A549 (cell line): ENCODE measurements around the gene PPID.

Experiments
- BHLHE40 ChIP-seq: IDR thresholded peaks from 2 replicates; pipeline ENCODE4 v1.6.1; 2012; ENCODE audit warnings: low read depth, low read length, inconsistent platforms
- EP300 ChIP-seq, 2 experiments: fragments of >200 bp; sonication (Bioruptor Twin); formaldehyde crosslinking; IDR thresholded peaks; 2 replicates in 1 of 2; 3 replicates in 1 of 2; pipeline ENCODE4 v1.6.1; 2016 to 2017
- MAFK ChIP-seq: fragments of 450-650 bp; IDR thresholded peaks from 2 replicates; pipeline ENCODE4 v1.6.1; 2014; ENCODE audit not compliant: partially characterized antibody
- MYC ChIP-seq: IDR thresholded peaks from 2 replicates; pipeline ENCODE4 v1.6.1; 2012; ENCODE audit warnings: mild to moderate bottlenecking, inconsistent platforms, low read length, improper control_type of control experiment, borderline replicate concordance
- POLR2A ChIP-seq: IDR thresholded peaks from 2 replicates; pipeline ENCODE4 v1.6.1; 2012; ENCODE audit warnings: mild to moderate bottlenecking, low read length
- RFX5 ChIP-seq: fragments of 450-650 bp; IDR thresholded peaks from 2 replicates; pipeline ENCODE4 v1.7.1; 2014; ENCODE audit warnings: antibody characterized with exemption, mild to moderate bottlenecking, moderate library complexity
- TF ChIP-seq, protein P1 (sequence below): fragments of >200 bp; sonication (Bioruptor Twin); formaldehyde crosslinking; IDR thresholded peaks from 3 replicates; pipeline ENCODE4 v1.5.1; 2016
- TF ChIP-seq, protein P2 (sequence below): IDR thresholded peaks from 2 replicates; pipeline ENCODE4 v1.6.1; 2012
- TF ChIP-seq, protein P3 (sequence below): fragments of 200-600 bp; sonication (generic); IDR thresholded peaks from 2 replicates; pipeline ENCODE4 v1.6.1; 2016; ENCODE audit warnings: antibody characterized with exemption, mild to moderate bottlenecking, moderate library complexity
- TF ChIP-seq, protein P4 (sequence below): fragments of 450-650 bp; IDR thresholded peaks from 2 replicates; pipeline ENCODE4 v1.6.1; 2014; ENCODE audit warnings: antibody characterized with exemption

DNA sequence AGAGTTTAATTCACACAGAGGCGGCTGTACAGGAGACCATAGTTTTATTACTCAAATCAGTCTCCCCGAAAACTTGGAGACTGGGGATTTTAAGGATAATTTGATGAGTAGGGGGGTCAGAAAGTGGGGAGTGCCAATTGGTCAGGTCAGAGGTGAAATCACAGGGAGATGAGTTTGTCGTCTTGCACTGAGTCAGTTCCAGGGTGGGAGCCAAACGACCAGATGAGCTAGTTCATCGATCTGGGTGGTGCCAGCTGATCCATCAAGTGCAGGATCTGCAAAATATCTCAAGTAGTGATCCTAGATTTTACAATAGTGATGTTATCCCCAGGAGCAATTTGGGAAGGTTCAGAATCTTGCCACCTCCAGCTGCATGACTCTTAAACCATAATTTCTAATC lies 47.1 kb downstream of the PPID start:
- TF ChIP-seq POLR2A (no peak), EP300 (IDR thresholded peaks at IDR 0.05) (no peak), MYC (no peak), RFX5 (no peak), MAFK (no peak), BHLHE40 (no peak)
- TF ChIP-seq, protein P1, sequence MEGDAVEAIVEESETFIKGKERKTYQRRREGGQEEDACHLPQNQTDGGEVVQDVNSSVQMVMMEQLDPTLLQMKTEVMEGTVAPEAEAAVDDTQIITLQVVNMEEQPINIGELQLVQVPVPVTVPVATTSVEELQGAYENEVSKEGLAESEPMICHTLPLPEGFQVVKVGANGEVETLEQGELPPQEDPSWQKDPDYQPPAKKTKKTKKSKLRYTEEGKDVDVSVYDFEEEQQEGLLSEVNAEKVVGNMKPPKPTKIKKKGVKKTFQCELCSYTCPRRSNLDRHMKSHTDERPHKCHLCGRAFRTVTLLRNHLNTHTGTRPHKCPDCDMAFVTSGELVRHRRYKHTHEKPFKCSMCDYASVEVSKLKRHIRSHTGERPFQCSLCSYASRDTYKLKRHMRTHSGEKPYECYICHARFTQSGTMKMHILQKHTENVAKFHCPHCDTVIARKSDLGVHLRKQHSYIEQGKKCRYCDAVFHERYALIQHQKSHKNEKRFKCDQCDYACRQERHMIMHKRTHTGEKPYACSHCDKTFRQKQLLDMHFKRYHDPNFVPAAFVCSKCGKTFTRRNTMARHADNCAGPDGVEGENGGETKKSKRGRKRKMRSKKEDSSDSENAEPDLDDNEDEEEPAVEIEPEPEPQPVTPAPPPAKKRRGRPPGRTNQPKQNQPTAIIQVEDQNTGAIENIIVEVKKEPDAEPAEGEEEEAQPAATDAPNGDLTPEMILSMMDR, result no peak
- TF ChIP-seq, protein P2, sequence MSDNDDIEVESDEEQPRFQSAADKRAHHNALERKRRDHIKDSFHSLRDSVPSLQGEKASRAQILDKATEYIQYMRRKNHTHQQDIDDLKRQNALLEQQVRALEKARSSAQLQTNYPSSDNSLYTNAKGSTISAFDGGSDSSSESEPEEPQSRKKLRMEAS, result no peak
- TF ChIP-seq, protein P3, sequence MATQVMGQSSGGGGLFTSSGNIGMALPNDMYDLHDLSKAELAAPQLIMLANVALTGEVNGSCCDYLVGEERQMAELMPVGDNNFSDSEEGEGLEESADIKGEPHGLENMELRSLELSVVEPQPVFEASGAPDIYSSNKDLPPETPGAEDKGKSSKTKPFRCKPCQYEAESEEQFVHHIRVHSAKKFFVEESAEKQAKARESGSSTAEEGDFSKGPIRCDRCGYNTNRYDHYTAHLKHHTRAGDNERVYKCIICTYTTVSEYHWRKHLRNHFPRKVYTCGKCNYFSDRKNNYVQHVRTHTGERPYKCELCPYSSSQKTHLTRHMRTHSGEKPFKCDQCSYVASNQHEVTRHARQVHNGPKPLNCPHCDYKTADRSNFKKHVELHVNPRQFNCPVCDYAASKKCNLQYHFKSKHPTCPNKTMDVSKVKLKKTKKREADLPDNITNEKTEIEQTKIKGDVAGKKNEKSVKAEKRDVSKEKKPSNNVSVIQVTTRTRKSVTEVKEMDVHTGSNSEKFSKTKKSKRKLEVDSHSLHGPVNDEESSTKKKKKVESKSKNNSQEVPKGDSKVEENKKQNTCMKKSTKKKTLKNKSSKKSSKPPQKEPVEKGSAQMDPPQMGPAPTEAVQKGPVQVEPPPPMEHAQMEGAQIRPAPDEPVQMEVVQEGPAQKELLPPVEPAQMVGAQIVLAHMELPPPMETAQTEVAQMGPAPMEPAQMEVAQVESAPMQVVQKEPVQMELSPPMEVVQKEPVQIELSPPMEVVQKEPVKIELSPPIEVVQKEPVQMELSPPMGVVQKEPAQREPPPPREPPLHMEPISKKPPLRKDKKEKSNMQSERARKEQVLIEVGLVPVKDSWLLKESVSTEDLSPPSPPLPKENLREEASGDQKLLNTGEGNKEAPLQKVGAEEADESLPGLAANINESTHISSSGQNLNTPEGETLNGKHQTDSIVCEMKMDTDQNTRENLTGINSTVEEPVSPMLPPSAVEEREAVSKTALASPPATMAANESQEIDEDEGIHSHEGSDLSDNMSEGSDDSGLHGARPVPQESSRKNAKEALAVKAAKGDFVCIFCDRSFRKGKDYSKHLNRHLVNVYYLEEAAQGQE, result no peak
- TF ChIP-seq, protein P4, sequence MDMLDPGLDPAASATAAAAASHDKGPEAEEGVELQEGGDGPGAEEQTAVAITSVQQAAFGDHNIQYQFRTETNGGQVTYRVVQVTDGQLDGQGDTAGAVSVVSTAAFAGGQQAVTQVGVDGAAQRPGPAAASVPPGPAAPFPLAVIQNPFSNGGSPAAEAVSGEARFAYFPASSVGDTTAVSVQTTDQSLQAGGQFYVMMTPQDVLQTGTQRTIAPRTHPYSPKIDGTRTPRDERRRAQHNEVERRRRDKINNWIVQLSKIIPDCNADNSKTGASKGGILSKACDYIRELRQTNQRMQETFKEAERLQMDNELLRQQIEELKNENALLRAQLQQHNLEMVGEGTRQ, result no peak
